ENCODE data around the gene PADI4.

DNA sequence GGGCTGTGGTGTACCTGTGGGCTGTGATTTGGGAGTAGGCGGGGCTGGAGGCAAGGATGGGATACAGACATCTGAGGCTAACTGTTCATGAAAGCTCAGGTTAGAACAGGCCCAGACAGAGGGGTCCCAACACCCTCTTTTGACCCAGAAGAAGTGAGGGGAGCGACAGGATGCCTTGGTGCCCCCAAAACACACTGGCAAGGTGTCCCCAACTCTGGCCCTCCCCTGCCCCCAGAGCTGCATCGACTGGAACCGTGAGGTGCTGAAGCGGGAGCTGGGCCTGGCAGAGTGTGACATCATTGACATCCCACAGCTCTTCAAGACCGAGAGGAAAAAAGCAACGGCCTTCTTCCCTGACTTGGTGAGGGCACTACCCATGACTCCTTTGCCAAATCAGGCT is 27.6 kb upstream of the PADI4 start:
- TF ChIP-seq, protein P1, sequence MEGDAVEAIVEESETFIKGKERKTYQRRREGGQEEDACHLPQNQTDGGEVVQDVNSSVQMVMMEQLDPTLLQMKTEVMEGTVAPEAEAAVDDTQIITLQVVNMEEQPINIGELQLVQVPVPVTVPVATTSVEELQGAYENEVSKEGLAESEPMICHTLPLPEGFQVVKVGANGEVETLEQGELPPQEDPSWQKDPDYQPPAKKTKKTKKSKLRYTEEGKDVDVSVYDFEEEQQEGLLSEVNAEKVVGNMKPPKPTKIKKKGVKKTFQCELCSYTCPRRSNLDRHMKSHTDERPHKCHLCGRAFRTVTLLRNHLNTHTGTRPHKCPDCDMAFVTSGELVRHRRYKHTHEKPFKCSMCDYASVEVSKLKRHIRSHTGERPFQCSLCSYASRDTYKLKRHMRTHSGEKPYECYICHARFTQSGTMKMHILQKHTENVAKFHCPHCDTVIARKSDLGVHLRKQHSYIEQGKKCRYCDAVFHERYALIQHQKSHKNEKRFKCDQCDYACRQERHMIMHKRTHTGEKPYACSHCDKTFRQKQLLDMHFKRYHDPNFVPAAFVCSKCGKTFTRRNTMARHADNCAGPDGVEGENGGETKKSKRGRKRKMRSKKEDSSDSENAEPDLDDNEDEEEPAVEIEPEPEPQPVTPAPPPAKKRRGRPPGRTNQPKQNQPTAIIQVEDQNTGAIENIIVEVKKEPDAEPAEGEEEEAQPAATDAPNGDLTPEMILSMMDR (conservative IDR thresholded peaks at IDR 0.05): no peak
- TF ChIP-seq EZH2 (IDR thresholded peaks at IDR 0.05; ENCODE audit: low read depth): no peak
